Posterior vena cava (tissue), 2 donors: ENCODE results near the gene EPHA7. TPM values are rescaled to one million over a fixed set of nuclear protein-coding genes. Genes with fewer than 3 reads are reported as not detected.

Experiments used
- DNase-seq: peaks from one replicate; pipeline ENCODE4 v3.0.0-alpha.2; 2020; ENCODE audit warnings: low spot score
- intact Hi-C, 2 donors: fragments of 100-400 bp; cut with DNase I; formaldehyde crosslinking; loops; one replicate each; pipeline versions ENCODE4 v1.14.1 to v1.14.2; 2022 to 2023
- total RNA-seq, 2 donors: library from RNA; stranded (reverse); fragmentation: NEBNext Ultra II Directional; extraction: Animal tissue kit (Norgen Biotek cat#: 25700); gene quantifications; one replicate each; pipeline ENCODE4 v1.2.1, GENCODE V29; 2021
- donor health status: DM: yes; HTN: yes; CAD: no.
- donor health status: DM: yes; HTN: yes; CAD: no.

The EPHA7 gene
- total RNA-seq, 2 donors from 2014 or later: 0.19 to 0.24 TPM

DNA sequence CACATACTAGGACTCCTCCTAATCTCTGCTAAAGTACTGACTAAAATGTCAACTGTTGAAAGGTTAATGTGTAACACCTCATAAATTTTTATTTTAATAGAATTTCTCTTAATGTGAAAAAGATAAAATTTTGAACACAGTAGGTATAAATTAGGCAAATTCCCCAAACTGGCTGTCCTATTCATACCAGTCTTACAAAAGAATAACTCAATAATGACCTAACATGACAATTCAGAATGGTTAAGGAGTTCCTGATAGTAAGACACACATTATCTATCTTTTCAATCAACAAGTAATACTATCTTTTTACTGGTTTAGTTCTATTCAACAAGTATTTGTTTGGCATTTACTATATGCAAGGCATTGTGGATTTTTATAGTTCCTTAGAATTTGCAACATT is 141.1 kb downstream of the EPHA7 start:
- DNase-seq: no peak
- intact Hi-C loops: no loop called here

DNA sequence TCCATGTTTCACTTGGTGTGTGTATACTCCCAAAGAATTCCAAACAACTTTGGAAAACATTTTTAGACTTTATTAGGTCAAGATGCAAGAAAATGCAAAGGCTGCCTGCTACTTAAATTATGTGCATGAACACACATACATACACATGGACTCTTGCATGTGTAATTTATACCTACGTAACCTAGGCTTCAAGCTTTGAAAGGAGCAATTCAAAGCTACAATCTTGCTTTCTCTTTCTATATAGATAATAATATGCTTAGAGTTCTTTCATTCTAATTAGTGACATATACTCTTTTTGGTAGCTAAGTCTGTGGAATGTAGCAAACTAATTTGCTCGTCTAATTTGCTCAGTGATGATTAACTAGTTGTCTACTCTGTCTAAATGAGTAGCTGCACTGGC is 146.5 kb downstream of the EPHA7 start:
- DNase-seq: no peak
- intact Hi-C loops: no loop called here

DNA sequence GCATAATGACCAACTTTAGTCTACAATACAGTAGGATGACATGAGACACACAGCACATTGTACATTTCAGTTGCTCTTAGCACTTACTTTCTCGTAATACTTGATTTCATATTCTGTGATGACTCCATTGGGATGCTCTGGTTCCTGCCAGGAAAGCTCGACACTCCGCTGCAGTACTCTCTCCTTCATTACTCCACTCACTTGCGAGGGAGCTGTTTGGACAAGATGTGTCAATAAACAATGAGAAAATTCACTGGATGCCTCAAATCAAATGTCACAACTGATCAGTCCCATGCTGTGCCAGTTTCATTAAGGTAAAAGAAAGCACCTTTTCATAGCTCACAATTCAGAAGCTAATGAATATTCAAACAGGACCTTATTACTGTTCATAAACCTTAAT is 147.1 kb downstream of the EPHA7 start:
- intact Hi-C loops: no loop called here
- DNase-seq: no peak

DNA sequence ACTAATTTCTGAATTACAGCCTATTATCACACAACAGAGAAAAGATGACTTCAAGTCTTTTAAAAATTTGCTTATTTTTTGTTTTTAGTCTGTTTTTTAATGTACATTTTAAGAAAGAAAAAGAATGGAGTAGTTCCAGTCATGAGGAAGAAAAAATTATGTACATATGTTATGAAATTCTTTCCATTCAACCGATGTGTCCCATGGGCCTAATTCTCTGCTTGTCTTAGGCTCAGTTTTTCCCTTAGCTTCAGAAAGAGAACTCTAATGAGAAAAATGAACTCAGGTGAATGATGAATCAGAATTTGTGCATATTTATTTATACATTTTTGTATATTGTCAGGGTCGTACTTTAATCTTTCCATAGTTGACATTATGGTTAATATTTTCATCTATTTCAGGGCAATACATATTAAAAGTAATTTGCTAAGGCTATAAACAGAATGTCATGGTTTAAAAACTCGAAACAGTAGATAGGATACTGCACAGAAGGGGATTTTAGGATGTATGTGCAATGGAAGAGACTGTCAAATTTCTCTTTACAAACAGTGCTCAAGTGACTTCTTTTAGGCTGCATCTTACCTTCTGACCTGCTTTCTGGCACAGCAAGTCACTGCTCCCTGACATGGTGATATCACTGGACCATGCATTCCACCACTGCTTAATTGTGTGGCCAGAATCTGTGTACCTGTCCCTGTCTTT is 153.1 kb downstream of the EPHA7 start:
- intact Hi-C loops: no loop called here
- DNase-seq: no peak

DNA sequence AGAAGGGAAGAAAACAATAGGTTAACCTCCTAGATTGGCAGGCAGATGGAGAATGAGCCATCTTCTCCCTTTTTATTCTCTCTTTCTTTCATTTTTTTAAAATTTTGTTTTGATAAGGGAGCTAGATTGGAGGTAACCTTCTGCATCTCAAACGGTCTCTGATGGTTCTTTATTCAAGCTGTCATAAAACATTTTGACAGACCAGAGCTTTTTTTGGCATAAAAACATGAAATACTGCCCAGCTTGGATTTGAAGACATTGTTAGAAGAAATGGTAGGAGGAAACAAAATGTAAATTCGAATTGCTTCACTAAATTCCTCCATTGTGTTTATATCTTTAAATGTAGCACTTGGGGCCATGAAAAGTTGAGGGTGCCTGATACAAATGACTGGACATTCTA is 158.5 kb downstream of the EPHA7 start:
- no peak for DNase-seq
- intact Hi-C loops: no loop called here

DNA sequence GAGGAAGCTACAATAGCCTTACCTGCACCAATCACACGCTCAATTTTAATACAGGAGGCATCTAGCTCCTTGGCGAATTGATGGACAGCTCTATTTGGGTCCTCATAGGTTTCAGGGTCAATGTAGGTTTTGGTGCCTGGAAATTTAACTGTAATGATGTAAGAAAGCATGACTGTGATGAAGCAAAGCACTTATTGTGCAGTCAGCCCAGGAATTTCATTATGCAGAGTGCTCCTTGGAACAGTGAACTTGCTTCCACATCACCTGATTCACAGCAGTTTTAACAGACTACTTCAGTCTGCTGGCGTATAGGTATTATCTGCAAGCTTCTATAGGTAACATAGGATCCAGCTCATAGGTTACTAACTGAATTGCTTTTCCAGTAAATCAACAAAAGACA is 160.0 kb downstream of the EPHA7 start:
- intact Hi-C loops: no loop called here

DNA sequence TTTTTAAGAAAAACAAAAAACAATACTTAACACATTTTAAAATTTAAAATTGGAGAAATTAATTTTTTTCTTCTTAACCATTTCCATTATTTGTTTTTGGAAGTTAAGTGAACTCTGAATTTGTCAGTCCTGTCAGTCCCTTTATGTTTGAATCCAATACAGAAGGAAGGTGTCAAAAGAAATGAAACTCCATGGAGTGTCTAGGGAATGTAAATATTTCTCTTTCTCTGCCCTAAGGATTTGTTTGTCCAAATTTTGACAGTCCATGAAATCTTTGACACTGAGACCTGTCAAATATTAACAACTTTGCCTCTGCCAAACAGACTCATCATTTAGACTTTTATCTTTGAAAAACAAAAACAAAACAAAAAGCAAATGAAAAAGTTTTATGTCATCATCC is 166.4 kb downstream of the EPHA7 start:
- intact Hi-C loops: no loop called here
- no peak for DNase-seq

More for the DNA sequence above, 160.0 kb downstream of the EPHA7 start:
- no peak for DNase-seq

DNA sequence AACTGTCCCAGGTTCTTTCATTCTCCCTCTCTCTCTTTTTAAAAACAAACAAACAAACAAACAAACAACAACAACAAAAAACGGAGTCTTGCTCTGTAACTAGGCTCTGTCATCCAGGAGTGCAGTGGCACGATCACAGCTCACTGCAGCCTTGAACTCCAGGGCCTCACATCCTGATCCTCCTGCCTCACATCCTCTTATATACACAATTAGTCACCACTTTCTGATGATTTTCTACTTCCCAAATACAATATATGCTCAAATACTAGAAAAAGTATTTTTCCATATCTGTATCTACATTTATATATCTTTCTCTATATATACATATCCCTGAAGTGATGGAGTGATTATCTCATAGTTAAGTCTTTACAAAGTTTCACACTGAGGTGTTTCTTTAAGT is 170.7 kb downstream of the EPHA7 start:
- intact Hi-C loops: no loop called here
- no peak for DNase-seq

DNA sequence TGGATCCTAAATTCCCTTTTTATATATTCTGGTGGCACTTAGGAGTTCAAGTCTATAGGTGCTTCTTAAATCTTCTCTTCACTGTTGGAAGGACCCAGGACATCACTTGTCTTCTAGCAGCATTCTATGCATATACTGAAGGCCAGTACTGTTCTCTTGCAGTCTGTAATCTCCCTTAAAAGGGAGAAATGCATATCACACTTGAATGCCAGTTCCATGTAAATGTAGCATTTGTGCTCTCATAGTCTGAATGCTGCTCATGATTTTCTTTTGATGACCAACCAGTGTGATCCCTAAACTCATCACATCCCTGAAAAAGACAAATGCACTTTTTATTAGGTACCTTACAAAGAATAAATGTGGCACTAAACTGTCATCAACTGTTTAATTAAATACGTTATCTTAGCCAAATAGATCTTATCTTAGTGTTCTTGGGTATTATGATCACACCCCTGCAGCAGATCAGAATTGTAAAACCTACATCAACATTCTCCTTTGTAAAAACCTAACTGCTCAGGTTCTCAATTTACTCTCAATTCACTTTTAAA is 176.1 kb downstream of the EPHA7 start:
- DNase-seq: no peak
- intact Hi-C loops: no loop called here

DNA sequence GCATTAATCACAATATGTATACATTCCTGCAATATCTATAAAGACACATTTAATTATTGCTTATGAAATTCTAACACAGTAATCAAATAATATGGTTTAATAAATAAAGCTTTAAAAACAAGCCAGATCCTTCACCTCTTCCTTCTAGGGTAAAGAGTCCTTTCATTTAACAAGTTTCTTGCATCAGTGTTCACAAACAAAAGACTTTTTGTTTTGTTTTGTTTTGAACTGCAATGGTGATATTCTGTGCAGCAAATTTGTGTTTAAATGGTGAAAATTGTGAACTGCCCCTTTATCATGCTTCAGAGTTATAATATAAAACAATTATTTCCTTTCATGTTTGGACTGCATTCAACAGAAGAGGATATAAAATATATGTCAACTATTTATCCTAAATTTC is 177.3 kb downstream of the EPHA7 start:
- intact Hi-C loops: no loop called here
- no peak for DNase-seq

DNA sequence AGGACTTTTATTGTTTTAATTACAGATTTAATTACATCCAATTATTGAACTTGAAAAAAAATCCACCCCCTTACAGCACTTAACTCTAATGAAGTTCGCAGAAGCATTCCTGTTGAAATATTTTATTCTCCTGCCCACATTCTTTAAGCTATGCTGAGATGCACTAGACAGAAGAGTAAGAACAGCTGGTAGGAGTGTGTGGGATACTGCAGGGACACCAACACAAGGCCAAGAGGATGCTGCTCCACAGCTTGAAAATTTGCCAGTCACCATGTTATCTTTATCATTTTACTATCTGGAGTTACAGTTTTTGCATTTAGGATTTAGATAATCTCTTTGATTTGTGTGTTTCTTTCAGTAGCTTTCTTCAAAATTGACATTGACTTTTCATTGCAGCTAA is 180.7 kb downstream of the EPHA7 start:
- DNase-seq: no peak

DNA sequence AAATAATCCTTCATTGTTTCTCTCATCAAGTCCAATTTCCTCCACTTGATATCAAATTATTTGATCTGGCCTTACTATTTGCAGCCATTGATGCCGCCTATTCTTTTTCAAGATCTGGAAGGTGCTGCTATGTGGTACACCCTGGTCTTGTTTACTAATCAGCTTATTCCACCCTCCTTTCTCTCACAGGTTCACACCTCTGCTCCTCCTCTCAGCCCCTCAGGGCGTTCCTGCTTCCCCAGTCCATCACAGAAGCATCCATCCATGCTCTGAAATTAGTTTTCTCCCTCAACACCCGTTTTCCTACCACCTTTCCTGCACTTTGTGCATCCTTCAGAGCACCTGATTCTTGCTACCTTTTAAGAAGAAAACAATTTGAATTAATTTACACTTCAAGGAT is 183.6 kb downstream of the EPHA7 start:
- DNase-seq: no peak

More for the DNA sequence above, 180.7 kb downstream of the EPHA7 start:
- intact Hi-C loops: no loop called here

DNA sequence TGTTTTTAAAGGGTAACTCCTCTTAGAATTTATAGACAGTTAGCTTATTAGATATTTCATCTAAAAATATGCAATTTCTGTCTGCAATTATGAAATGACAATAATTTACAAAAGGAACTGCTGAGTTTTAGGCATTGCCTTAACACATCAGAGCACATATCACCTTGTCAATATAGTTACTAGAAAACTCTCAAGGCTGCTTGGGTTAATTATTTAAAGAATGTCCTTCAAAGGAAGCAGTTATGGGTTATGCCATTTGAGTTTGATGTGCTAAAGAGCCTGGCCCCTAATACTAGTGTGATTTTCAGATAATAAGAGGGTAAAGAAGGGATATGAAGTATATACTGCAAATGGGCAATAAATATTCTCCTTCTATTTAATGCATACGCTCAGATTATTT is 192.5 kb downstream of the EPHA7 start:
- intact Hi-C loops: no loop called here
- no peak for DNase-seq

More for the DNA sequence above, 183.6 kb downstream of the EPHA7 start:
- intact Hi-C loops: no loop called here

DNA sequence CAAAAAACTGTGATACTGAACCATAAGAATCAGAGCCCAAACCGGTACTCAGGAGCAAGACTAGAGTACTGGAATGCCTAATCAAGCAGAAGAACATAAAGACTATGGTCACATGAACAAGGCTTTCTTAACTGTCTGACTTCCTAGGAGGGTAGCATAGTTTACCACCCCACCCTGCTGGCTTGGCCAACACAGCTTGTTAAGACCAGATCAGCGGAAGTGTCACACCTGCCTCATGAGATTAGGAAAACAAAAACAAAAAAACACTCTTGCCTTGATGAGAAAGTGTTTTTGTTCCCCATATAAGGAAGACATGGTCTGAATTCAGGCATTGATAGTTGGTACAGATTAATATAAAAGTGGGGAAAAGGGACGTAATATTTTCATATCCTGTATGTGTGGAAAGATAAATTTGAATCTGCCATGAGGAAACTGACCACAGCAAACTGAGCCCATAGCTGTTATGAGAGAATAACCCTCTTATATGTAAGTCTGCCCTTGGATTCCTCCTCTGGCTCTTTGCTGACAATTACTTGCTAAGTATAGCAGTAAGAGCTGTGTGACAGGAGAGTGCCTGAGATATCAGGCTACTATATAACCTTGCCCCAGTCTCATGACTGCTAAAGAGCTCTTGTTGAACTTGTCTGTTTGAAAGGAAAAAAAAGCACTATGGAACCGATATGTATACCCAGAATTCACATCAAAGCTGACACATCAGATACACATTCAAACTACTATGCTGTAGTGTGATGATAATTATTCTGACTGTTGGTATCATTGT is 197.1 kb downstream of the EPHA7 start:
- no peak for DNase-seq
- intact Hi-C loops: no loop called here

DNA sequence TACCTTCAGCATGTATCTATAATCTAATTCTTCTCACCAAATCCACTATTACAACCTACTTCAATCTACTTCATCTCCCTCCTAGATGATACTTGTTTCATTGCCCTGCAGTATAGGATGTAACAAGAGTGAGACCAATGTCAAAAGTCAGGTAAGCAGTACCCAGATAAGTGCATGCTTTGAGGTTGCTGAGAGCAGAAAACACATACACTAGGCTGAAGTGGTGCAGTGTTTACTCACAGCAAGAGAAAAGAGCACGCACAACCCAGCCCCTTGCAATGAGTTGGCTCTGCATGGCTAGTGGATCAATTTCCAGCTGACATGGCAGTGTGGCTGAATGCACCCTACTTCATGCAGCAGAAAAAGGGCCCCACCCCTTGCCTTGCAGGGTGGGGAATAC is 199.9 kb downstream of the EPHA7 start:
- intact Hi-C loops: no loop called here
- DNase-seq: no peak

DNA sequence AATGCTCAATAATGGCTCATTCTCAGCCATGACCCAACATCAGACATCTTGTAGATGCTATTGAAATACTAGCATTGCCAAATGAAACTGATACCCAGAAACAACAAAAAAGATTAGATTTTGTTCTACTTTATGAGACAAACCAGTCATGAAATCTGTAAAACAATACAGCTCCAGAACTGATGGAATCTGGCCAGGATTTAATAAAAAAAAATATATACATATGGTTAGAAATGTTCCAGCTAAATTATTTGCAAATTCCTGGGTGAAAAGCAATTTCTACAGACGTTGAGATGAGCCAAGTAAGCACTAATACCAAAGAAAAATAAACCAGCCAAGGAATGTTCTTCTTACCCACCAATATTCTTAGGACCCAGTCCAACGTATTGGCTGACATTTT is 201.3 kb downstream of the EPHA7 start:
- no peak for DNase-seq
- intact Hi-C loops: no loop called here

DNA sequence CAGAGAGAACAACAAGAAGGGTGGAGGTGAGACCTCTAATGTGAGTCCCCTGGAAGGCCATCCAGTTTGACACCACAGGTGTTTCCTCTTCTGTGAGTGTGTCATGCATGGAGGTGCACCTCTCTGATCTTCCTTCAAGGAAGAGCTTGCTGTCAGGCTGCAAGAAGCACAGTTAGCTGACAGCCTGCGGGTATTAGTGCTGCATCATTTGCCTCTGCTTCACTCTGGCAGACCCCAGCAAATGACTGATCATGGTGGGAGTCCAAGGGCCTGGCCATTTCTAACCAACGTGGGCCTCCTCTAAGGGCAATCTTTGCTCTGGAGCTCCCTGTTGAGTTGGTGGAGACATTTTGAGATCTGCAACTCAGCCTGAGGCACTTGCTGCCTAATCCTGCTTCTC is 206.3 kb downstream of the EPHA7 start:
- no peak for DNase-seq
- intact Hi-C loops: no loop called here

DNA sequence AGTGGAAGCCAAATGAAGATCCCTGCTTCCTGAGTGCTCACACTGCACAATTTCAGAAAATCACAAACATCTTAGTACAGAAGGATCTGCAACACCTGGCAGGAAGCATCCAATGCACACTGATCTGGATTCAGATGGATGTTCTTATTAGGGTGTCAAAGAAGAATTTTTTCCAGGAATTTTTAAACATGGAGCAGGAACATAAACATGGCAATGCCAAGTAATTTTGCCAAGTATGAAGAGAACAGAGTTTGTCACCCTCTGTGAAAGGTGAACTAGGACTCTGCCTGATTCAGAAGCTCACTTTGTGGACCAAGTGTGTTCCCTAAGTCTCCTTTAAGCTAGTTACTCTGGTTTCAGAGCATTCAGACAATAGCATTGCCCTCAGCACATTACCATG is 208.5 kb downstream of the EPHA7 start:
- intact Hi-C loops: no loop called here
- no peak for DNase-seq

DNA sequence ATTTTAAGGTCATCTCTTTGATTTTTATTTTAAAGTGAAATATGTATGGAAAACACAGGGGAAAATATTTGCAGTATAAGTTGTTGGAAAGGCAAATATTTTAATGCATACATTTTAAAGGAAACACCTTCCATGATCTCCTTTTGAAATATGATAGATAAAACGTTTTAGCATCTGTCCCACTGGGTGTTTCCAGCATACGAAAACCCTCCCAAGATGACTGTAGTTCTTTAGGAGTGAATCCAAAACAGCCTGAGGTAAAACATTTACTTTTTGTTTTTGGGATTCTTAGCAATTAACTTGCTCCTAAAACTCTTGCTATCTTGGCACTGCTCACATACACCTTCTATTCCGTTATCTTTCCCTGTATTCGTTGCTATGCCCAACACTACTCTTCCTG is 210.0 kb downstream of the EPHA7 start:
- no peak for DNase-seq
- intact Hi-C loops: no loop called here

DNA sequence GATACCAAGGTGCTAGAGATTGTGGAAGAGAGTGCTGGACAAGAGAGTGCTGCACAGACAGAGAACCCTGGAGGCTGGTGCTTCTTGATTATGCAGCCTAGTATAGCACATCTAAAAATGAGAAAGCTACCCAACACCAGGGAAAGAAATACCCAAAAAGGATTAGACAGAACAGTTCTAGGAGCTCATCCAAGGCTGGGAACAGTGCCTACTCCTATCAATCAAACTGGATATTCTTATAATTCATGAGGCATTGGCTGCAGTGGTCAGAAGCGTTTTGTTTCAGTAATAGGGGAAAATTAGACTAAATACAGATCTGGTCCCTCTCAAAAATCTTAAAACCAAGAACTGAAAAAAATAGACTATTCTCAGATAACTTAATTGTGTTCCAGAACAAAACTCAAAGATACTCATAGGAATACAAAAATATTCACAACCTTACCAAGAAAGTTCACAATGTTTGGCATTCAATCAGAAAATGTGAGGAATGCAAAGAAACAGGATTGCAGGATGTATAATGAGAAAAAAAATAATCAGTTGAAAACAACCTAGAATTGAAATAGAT is 222.9 kb downstream of the EPHA7 start:
- intact Hi-C loops: no loop called here
- no peak for DNase-seq

DNA sequence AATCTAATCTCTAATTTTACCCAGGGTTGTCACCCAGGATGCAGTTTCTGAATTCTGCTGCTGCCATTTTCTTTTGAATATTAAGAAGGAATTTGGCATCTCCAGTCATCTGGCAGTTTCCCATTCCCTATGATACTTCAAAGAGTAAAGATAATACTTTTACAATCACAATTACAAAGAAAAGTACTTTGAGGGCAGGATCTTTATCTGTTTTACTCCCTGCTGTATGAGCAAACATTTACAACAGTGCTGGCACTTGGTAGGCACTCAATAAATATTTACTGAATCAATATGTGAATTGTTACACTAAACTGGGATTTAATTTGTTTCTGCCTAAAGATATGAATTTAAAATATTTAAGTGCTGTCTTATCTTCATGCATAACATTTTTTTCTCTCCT is 224.9 kb downstream of the EPHA7 start:
- intact Hi-C loops: no loop called here
- no peak for DNase-seq
